ENCODE results near the gene WRAP73.

GRCh38 chr1:3659093-3659492 lies 9.2 kb upstream of the WRAP73 start:
- TF ChIP-seq CTCF (conservative IDR thresholded peaks at IDR 0.05; ENCODE audit: low read depth, low read length) = no peak
- TF ChIP-seq EZH2 (IDR thresholded peaks at IDR 0.05; ENCODE audit: borderline replicate concordance, low read depth, low read length, poor library complexity, severe bottlenecking) = no peak
